Natural killer cell (primary cell): ENCODE data around the gene EMILIN1. TPM values are rescaled to one million over a fixed set of nuclear protein-coding genes. Genes with fewer than 3 reads are reported as not detected.
A peak's percentile ranks its signal among the peaks of the same experiment; 100 is the strongest.

ENCODE experiments used
- ATAC-seq, 3 donors: fragments of 150-1000 bp in 2 of 3; fragments of 200-7000 bp in 1 of 3; cut with Tn5 transposase; 1 replicate in 1 of 3; 2 replicates in 2 of 3; pipeline ENCODE4 v1.10.0; 2021; ENCODE audit warnings: mild to moderate bottlenecking in 2 of 3, moderate library complexity in 2 of 3
- DNase-seq, 2 donors: peaks; one replicate each; pipeline versions ENCODE4 v3.0.0 to v3.0.0-alpha.2; 2013 to 2021; ENCODE audit warnings: mixed read lengths in 1 of 2
- H3K27ac ChIP-seq: one replicate; pipeline ENCODE4 v1.5.1; 2013; ENCODE audit warnings: mild to moderate bottlenecking, low read length
- H3K27me3 ChIP-seq: one replicate; pipeline ENCODE4 v1.6.1; 2013; ENCODE audit warnings: low read length; ENCODE audit not compliant: control insufficient read depth, insufficient read depth
- H3K36me3 ChIP-seq: one replicate; pipeline ENCODE4 v1.6.1; 2013; ENCODE audit warnings: low read length; ENCODE audit not compliant: control insufficient read depth, insufficient read depth
- H3K4me1 ChIP-seq: one replicate; pipeline ENCODE4 v1.6.1; 2013; ENCODE audit warnings: low read length; ENCODE audit not compliant: control insufficient read depth, insufficient read depth
- H3K4me3 ChIP-seq: one replicate; pipeline ENCODE4 v1.5.1; 2013; ENCODE audit warnings: low read length
- H3K9me3 ChIP-seq: one replicate; pipeline ENCODE4 v1.6.1; 2013; ENCODE audit warnings: low read length; ENCODE audit not compliant: control insufficient read depth, insufficient read depth
- H3K27ac Mint-ChIP-seq, 2 donors: one replicate each; pipeline ENCODE4 v1.8.0; 2022; ENCODE audit warnings: mild to moderate bottlenecking in 2 of 2, mixed read lengths in 2 of 2, moderate library complexity in 1 of 2
- H3K27me3 Mint-ChIP-seq, 2 donors: one replicate each; pipeline ENCODE4 v1.8.0; 2022; ENCODE audit warnings: low read depth in 2 of 2, mixed read lengths in 2 of 2
- H3K36me3 Mint-ChIP-seq: one replicate; pipeline ENCODE4 v1.8.0; 2022; ENCODE audit warnings: mixed read lengths
- H3K4me1 Mint-ChIP-seq, 2 donors: one replicate each; pipeline ENCODE4 v1.8.0; 2022; ENCODE audit warnings: mixed read lengths in 2 of 2
- H3K4me3 Mint-ChIP-seq: one replicate; pipeline ENCODE4 v1.8.0; 2022; ENCODE audit warnings: mild to moderate bottlenecking, moderate library complexity, mixed read lengths
- H3K9me3 Mint-ChIP-seq, 2 donors: one replicate each; pipeline ENCODE4 v1.8.0; 2022; ENCODE audit warnings: mixed read lengths in 2 of 2
- WGBS: methylation state at CpG from one replicate; pipeline ENCODE4 v1.1.7; 2013; ENCODE audit warnings: missing lambda C conversion rate; ENCODE audit not compliant: insufficient coverage; 5-methylcytosine and 5-hydroxymethylcytosine counted together
- intact Hi-C: fragments of 100-400 bp; cut with micrococcal nuclease; formaldehyde crosslinking; loops from one replicate; pipeline ENCODE4 v1.14.2; 2022
- total RNA-seq, 4 donors: library from RNA; stranded (reverse); fragments of 120-200 nt in 1 of 4; gene quantifications; one replicate each; pipeline versions ENCODE4 v1.2.3 to v1.2.4, GENCODE V29; 2013 to 2022
- TF ChIP-seq, protein P1 (sequence below): fragments of 200-600 bp; IDR thresholded peaks from one replicate; pipeline ENCODE4 v1.8.0; 2022; ENCODE audit warnings: antibody characterized with exemption

EMILIN1 gene
- under 1 TPM; 0.31 to 0.78 (median 0.41) TPM for total RNA-seq
- 0.72 TPM for total RNA-seq (2013)

GRCh38 chr2:27078267-27079194 is at the start of gene EMILIN1:
Gene EMILIN1, plus strand, starts transcription at chr2:27078615. Its CDS starts 451 bp downstream, at chr2:27079066.
- Histone ChIP-seq H3K36me3 (no peaks in the 10 kb centered on the region), H3K27ac (no peak within 1 kb of the TSS), H3K4me1 (peaks cover 43% of the 10 kb centered on the region), H3K9me3 (no peaks in the 10 kb centered on the region), H3K27me3 (no peaks in the 10 kb centered on the region), H3K4me3 (no peak within 1 kb of the TSS)
- TF ChIP-seq, protein P1, sequence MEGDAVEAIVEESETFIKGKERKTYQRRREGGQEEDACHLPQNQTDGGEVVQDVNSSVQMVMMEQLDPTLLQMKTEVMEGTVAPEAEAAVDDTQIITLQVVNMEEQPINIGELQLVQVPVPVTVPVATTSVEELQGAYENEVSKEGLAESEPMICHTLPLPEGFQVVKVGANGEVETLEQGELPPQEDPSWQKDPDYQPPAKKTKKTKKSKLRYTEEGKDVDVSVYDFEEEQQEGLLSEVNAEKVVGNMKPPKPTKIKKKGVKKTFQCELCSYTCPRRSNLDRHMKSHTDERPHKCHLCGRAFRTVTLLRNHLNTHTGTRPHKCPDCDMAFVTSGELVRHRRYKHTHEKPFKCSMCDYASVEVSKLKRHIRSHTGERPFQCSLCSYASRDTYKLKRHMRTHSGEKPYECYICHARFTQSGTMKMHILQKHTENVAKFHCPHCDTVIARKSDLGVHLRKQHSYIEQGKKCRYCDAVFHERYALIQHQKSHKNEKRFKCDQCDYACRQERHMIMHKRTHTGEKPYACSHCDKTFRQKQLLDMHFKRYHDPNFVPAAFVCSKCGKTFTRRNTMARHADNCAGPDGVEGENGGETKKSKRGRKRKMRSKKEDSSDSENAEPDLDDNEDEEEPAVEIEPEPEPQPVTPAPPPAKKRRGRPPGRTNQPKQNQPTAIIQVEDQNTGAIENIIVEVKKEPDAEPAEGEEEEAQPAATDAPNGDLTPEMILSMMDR, result no peak
- Mint-ChIP-seq H3K36me3 (no peaks in the 10 kb centered on the region), H3K4me3 (no peak within 1 kb of the TSS), H3K4me1 (peaks cover 35 to 53% of the 10 kb centered on the region in 2 donors), H3K27ac (peak within 1 kb of the TSS in 1 of 2 donors; percentile 63), H3K9me3 (no peaks in the 10 kb centered on the region), H3K27me3 (no peaks in the 10 kb centered on the region)
- WGBS, result 57% methylated on average over 41 of the region's 41 CpGs
- ATAC-seq (no peak), DNase-seq (no peak)
- intact Hi-C loops, result no loop called here

GRCh38 chr2:27029051-27029450 is 49.4 kb upstream of the EMILIN1 start:
- no peak for ATAC-seq
- TF ChIP-seq, protein P1, result no peak
- 91% methylated on average over 2 of the region's 2 CpGs for WGBS
- Histone ChIP-seq H3K27me3 (no peaks in the 10 kb centered on the region), H3K4me3 (no peak overlapping the region), H3K9me3 (no peaks in the 10 kb centered on the region), H3K36me3 (no peaks in the 10 kb centered on the region), H3K27ac (no peak overlapping the region), H3K4me1 (peaks cover 16% of the 10 kb centered on the region)
- Mint-ChIP-seq H3K4me1 (peaks cover 10 to 28% of the 10 kb centered on the region in 2 donors), H3K27me3 (no peaks in the 10 kb centered on the region), H3K27ac (no peak overlapping the region), H3K4me3 (no peak overlapping the region), H3K36me3 (no peaks in the 10 kb centered on the region), H3K9me3 (no peaks in the 10 kb centered on the region)
- intact Hi-C loops, result no loop called here
- DNase-seq, result no peak

GRCh38 chr2:27032495-27033252 is 45.7 kb upstream of the EMILIN1 start, which contains the start of gene TMEM214:
Gene TMEM214, plus strand, starts transcription at chr2:27032965. Its CDS starts 51 bp downstream, at chr2:27033016.
- Mint-ChIP-seq H3K4me3 (peak within 1 kb of the TSS; percentile 94), H3K27ac (peak within 1 kb of the TSS; percentile 86 to 95), H3K4me1 (peaks cover 13 to 54% of the 10 kb centered on the region in 2 donors), H3K9me3 (no peaks in the 10 kb centered on the region), H3K27me3 (no peaks in the 10 kb centered on the region), H3K36me3 (no peaks in the 10 kb centered on the region)
- Histone ChIP-seq H3K36me3 (peaks cover 29% of the 10 kb centered on the region), H3K27me3 (no peaks in the 10 kb centered on the region), H3K9me3 (no peaks in the 10 kb centered on the region), H3K4me3 (peak within 1 kb of the TSS; percentile 90), H3K4me1 (peaks cover 18% of the 10 kb centered on the region), H3K27ac (peak within 1 kb of the TSS; percentile 79)
- intact Hi-C loops, result loop anchor here (2.0 kb wide), 1 partner anchor 18 kb away; the partner anchor contains the start of gene AGBL5
- TF ChIP-seq, protein P1, result no peak
- peak; percentile 77 to 83 for DNase-seq
- peak; percentile 95 to 98 (median 96) for ATAC-seq
- WGBS, result under 1% methylated on average over 76 of the region's 76 CpGs
